Esophagus muscularis mucosa (tissue), 4 donors: ENCODE measurements around the gene TEX47.

Experiments used
- CTCF ChIP-seq, 3 experiments: fragments of 200-600 bp in 2 of 3; fragments of 450-650 bp in 1 of 3; sonication (generic) in 2 of 3; IDR thresholded peaks; one replicate each; pipeline ENCODE4 v1.5.1; 2017 to 2019; ENCODE audit warnings: antibody characterized with exemption in 3 of 3, mild to moderate bottlenecking in 2 of 3, moderate library complexity in 1 of 3
- EP300 ChIP-seq: sonication (generic); formaldehyde crosslinking; IDR thresholded peaks from one replicate; pipeline ENCODE4 v1.6.1; 2017; ENCODE audit warnings: antibody characterized with exemption
- POLR2A ChIP-seq: fragments of 450-650 bp; IDR thresholded peaks from one replicate; pipeline ENCODE4 v1.6.1; 2017; ENCODE audit warnings: antibody characterized with exemption, moderate library complexity, mild to moderate bottlenecking, low read depth
- POLR2AphosphoS5 ChIP-seq, 2 donors: sonication (generic); formaldehyde crosslinking; IDR thresholded peaks; one replicate each; pipeline ENCODE4 v1.6.1; 2017; ENCODE audit warnings: antibody characterized with exemption in 2 of 2

- TF ChIP-seq POLR2A (no peak), CTCF (IDR thresholded peaks at IDR 0.05) (no peak), EP300 (no peak), POLR2AphosphoS5 (IDR thresholded peaks at IDR 0.05) (no peak)
These were observed 30.7 kb upstream of the TEX47 start for GRCh38 chr7:88826222-88826621.
